Uterus (tissue), 2 donors: ENCODE data around the gene CAMTA2.

Experiments used
- CTCF ChIP-seq, 4 experiments: fragments of 200-600 bp in 2 of 4; fragments of 450-650 bp in 2 of 4; sonication (generic) in 2 of 4; IDR thresholded peaks; one replicate each; pipeline ENCODE4 v1.5.1; 2016 to 2019; ENCODE audit warnings: antibody characterized with exemption in 4 of 4, mild to moderate bottlenecking in 2 of 4, moderate library complexity in 1 of 4
- POLR2A ChIP-seq, 2 donors: fragments of 450-650 bp; IDR thresholded peaks; one replicate each; pipeline ENCODE4 v1.6.1; 2016; ENCODE audit warnings: antibody characterized with exemption in 2 of 2, mild to moderate bottlenecking in 1 of 2, moderate library complexity in 1 of 2

DNA sequence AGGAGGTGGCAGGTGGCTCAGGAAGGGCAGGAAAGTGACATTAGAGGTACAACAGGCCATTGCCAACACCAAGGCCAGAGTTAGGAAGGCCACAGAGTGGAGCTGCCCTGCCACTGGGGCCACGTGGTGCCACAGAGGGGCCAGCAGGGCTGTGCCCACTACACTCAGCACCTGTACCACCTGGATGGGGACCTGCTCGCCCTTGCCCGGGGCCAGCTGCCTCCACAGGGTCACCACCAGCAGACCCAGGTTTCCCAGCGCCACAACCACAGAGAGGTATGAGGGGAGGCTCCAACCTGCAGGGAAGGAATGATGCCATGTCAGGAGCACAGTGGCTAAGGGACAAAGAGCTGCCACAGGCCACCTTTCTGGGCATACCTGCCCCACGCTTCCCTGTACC lies 46.6 kb upstream of the CAMTA2 start:
- no peak for TF ChIP-seq CTCF (IDR thresholded peaks at IDR 0.05)
- no peak for TF ChIP-seq POLR2A (IDR thresholded peaks at IDR 0.05)
